Cardiac muscle cell (in vitro differentiated cells and primary cell): ENCODE measurements around the gene PLEKHH2. TPM values are rescaled to one million over a fixed set of nuclear protein-coding genes. Genes with fewer than 3 reads are reported as not detected.

Experiments used
- DNase-seq, 2 donors: peaks; one replicate each; pipeline versions ENCODE4 v3.0.0 to v3.0.0-alpha.2; 2010 to 2017; ENCODE audit warnings: low read depth in 1 of 2, low spot score in 1 of 2
- H3K27ac ChIP-seq: fragments of 200-600 bp; sonication (generic); 2 replicates; pipeline ENCODE4 v1.5.1; 2016
- H3K27me3 ChIP-seq: fragments of 200-600 bp; sonication (generic); 2 replicates; pipeline ENCODE4 v1.6.0; 2016; ENCODE audit warnings: control low read depth
- H3K36me3 ChIP-seq: fragments of 200-600 bp; sonication (generic); 2 replicates; pipeline ENCODE4 v1.5.1; 2016; ENCODE audit warnings: control low read depth
- H3K4me1 ChIP-seq: fragments of 200-600 bp; sonication (generic); 2 replicates; pipeline ENCODE4 v1.8.1; 2017; ENCODE audit warnings: low read depth, mild to moderate bottlenecking, mixed run types
- H3K4me3 ChIP-seq: fragments of 200-600 bp; sonication (generic); 2 replicates; pipeline ENCODE4 v1.5.1; 2016; ENCODE audit warnings: mild to moderate bottlenecking
- H3K9me3 ChIP-seq: fragments of 200-600 bp; sonication (generic); 2 replicates; pipeline ENCODE4 v1.5.1; 2017; ENCODE audit warnings: low read depth, mild to moderate bottlenecking, control low read depth
- polyA plus RNA-seq: library from polyadenylated mRNA; unstranded; fragments of >200 nt; fragmentation: Nextera tagmentation; extraction: Ambion mirVana; gene quantifications from 2 replicates; pipeline ENCODE4 v1.2.1, GENCODE V29; 2016
- total RNA-seq: library from RNA; depleted of rRNA; stranded (reverse); fragments of >200 nt; gene quantifications from 2 replicates; pipeline ENCODE4 v1.2.3, GENCODE V29; 2016
- TF ChIP-seq, protein P1 (sequence below): IDR thresholded peaks from 2 replicates; pipeline ENCODE4 v1.5.1; 2012; ENCODE audit warnings: low read depth, mild to moderate bottlenecking, low read length

PLEKHH2 gene
- total and polyA plus RNA-seq, 2 experiments from 2014 or later: 0.31 to 1.0 TPM

DNA sequence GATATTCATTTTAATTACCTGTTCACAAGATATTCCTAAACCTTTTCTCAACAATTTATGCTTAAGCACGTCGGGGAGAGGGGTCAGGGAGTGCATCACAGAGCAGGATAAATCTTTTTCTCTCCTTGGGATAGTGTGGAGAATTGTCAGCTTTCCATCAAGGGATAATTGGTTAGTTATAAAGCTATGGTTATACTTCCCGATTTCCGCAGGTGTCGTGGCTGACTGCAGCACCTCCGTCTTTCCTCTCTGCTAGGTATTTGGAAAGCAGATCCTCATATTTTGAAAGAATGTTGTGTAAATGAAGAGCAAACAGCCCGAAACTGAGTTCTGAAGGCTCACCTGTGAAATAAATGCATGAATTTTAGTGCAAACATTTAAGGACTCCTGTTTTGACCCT, 137.6 kb downstream of the PLEKHH2 start:
- TF ChIP-seq, protein P1, sequence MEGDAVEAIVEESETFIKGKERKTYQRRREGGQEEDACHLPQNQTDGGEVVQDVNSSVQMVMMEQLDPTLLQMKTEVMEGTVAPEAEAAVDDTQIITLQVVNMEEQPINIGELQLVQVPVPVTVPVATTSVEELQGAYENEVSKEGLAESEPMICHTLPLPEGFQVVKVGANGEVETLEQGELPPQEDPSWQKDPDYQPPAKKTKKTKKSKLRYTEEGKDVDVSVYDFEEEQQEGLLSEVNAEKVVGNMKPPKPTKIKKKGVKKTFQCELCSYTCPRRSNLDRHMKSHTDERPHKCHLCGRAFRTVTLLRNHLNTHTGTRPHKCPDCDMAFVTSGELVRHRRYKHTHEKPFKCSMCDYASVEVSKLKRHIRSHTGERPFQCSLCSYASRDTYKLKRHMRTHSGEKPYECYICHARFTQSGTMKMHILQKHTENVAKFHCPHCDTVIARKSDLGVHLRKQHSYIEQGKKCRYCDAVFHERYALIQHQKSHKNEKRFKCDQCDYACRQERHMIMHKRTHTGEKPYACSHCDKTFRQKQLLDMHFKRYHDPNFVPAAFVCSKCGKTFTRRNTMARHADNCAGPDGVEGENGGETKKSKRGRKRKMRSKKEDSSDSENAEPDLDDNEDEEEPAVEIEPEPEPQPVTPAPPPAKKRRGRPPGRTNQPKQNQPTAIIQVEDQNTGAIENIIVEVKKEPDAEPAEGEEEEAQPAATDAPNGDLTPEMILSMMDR: no peak
- Histone ChIP-seq H3K4me3 (peak overlapping the region; percentile 56), H3K27ac (peak overlapping the region; percentile 79), H3K36me3 (peaks cover 6% of the 10 kb centered on the region), H3K4me1 (peaks cover 6% of the 10 kb centered on the region), H3K9me3 (no peaks in the 10 kb centered on the region), H3K27me3 (no peaks in the 10 kb centered on the region)
- no peak for DNase-seq

DNA sequence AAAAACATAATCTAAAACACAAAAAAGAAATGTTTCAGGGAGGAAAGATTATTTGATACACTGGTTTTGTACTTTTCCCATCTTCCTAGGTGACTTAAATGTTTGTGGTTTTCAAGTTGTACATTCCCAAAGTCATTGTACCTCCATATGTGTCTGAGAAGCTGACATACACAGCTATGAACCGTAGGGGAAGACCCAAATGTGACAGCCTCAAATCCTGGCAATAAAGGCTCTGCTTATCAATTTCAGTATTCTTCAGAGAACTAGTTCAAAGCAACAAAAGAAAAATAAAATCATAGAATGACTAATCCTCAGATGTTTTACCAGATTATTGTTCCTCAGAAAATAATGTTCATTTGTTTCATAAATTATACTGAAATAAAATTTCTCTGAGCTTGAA, 139.3 kb downstream of the PLEKHH2 start:
- TF ChIP-seq, protein P1: no peak
- Histone ChIP-seq H3K4me1 (peaks cover 6% of the 10 kb centered on the region), H3K9me3 (no peaks in the 10 kb centered on the region), H3K4me3 (no peak overlapping the region), H3K27me3 (no peaks in the 10 kb centered on the region), H3K27ac (no peak overlapping the region), H3K36me3 (peaks cover 6% of the 10 kb centered on the region)
- DNase-seq: no peak

DNA sequence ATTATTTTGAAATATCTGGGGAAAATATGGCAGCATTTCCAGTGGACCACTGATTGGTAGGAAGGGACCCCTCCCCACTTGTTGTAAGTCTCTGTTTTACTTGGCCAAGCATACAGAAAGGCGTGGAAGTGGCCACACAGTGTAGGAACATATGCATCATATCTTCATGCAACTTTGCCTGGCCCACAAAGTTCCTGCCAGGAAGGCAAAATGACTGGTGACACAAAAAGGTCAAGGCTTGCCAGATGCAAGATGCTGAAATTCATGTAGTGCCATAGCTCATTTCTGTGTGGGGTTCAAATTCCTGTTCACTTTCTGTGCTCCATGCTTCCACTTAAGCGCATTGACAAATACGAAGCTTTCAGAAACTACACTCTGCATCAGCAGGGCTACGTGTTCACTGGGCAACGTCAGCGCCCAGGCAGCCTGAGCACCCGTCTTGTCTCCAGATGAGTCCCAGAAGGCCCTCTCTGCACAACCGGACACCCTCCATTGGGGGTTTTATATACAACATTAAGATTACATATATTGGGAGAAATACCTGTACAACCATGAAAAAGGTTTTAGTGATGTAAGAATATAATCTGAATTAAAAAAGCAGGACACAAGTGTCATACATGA, 140.4 kb downstream of the PLEKHH2 start:
- Histone ChIP-seq H3K27me3 (no peaks in the 10 kb centered on the region), H3K27ac (no peak overlapping the region), H3K4me3 (no peak overlapping the region), H3K36me3 (peaks cover 6% of the 10 kb centered on the region), H3K4me1 (peaks cover 6% of the 10 kb centered on the region), H3K9me3 (no peaks in the 10 kb centered on the region)
- TF ChIP-seq, protein P1: no peak
- DNase-seq: no peak

DNA sequence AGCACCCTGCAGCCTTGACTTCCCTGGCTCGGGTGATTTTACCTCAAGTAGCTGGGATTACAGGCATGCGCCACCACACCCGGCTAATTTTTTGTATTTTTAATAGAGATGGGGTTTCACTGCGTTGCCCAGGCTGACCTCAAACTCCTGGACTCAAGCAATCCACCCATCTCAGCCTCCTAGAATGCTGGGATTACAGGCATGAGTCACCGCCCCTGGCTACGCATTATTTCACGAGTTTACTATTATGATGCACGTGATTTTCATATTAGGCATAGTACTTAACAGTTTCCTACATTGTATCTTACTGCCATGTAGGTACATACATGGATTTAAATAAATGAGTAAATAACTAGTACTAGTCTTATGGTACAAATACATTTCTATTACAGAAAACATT, 141.2 kb downstream of the PLEKHH2 start:
- no peak overlapping the region for H3K4me3 ChIP-seq
- H3K27ac ChIP-seq: no peak overlapping the region
- peaks cover 6% of the 10 kb centered on the region for H3K36me3 ChIP-seq
- H3K4me1 ChIP-seq: peaks cover 6% of the 10 kb centered on the region
- TF ChIP-seq, protein P1: no peak
- no peaks in the 10 kb centered on the region for H3K27me3 ChIP-seq
- H3K9me3 ChIP-seq: no peaks in the 10 kb centered on the region
- no peak for DNase-seq

DNA sequence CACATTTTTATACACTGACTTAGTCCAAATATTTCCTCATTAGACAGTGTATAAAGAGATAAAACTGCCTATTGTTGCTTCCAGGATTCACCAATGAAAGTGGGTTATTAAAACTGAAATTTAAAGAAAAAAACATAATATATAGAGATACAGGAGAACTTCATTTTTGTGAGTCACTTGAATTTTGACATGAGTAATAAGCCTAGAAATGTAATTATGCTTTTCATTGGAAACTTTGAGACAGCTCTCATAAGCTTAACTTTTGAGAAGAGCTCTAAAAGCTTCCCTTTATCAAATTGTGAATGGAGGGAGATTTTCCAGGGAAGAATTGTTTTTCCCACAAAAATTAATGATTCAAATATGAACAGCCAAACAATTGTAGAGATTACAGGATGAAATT, 150.8 kb downstream of the PLEKHH2 start:
- Histone ChIP-seq H3K27ac (no peak overlapping the region), H3K4me3 (no peak overlapping the region), H3K4me1 (no peaks in the 10 kb centered on the region), H3K36me3 (peaks cover 23% of the 10 kb centered on the region), H3K27me3 (no peaks in the 10 kb centered on the region), H3K9me3 (no peaks in the 10 kb centered on the region)
- TF ChIP-seq, protein P1: no peak
- DNase-seq: no peak

DNA sequence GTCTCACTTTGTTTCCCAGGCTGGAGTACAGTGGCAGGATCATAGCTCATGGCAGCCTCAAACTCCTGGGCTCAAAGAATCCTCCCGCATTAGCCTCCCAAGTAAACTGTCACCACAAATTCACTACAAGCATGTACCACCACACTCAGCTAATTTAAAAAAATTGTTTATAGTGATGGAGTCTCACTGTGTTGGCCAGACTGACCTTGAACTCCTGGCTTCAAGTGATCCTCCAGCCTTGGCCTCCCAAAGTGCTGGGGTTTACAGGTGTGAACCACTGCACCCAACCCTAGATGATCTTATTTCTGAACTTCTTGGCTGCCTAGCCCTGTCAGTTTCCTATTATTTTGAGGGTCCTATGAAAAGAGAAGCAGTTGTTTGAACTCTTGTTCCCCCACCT, 151.6 kb downstream of the PLEKHH2 start:
- Histone ChIP-seq H3K27ac (no peak overlapping the region), H3K27me3 (no peaks in the 10 kb centered on the region), H3K9me3 (no peaks in the 10 kb centered on the region), H3K4me3 (no peak overlapping the region), H3K36me3 (peaks cover 21% of the 10 kb centered on the region), H3K4me1 (no peaks in the 10 kb centered on the region)
- DNase-seq: no peak
- TF ChIP-seq, protein P1: no peak
